Neural progenitor cell (in vitro differentiated cells): ENCODE measurements around the gene FBXL13. TPM values are rescaled to one million over a fixed set of nuclear protein-coding genes. Genes with fewer than 3 reads are reported as not detected.

Experiments used
- DNase-seq: peaks from one replicate; pipeline ENCODE4 v3.0.0-alpha.2; 2016; ENCODE audit warnings: low spot score
- H2AFZ ChIP-seq: fragments of 200-600 bp; sonication (generic); replicated peaks from 2 replicates; pipeline ENCODE4 v1.6.1; 2016; ENCODE audit warnings: antibody characterized with exemption
- H3F3A ChIP-seq: fragments of 200-600 bp; sonication (generic); 2 replicates; pipeline ENCODE4 v1.6.1; 2016; ENCODE audit warnings: antibody characterized with exemption, low read depth
- H3K27ac ChIP-seq: fragments of 200-600 bp; sonication (generic); 2 replicates; pipeline ENCODE4 v1.5.1; 2016; ENCODE audit warnings: mild to moderate bottlenecking
- H3K27me3 ChIP-seq: fragments of 200-600 bp; sonication (generic); 2 replicates; pipeline ENCODE4 v1.6.1; 2016; ENCODE audit warnings: mild to moderate bottlenecking, moderate library complexity
- H3K36me3 ChIP-seq: fragments of 200-600 bp; sonication (generic); 2 replicates; pipeline ENCODE4 v1.5.1; 2016
- H3K4me1 ChIP-seq: fragments of 200-600 bp; sonication (generic); 2 replicates; pipeline ENCODE4 v1.6.1; 2016; ENCODE audit warnings: mixed run types
- H3K4me2 ChIP-seq: fragments of 200-600 bp; sonication (generic); 2 replicates; pipeline ENCODE4 v1.6.1; 2016
- H3K4me3 ChIP-seq: fragments of 200-600 bp; sonication (generic); 2 replicates; pipeline ENCODE4 v1.5.1; 2016
- H3K79me2 ChIP-seq: fragments of 200-600 bp; sonication (generic); 2 replicates; pipeline ENCODE4 v1.6.1; 2016; ENCODE audit warnings: low read depth
- H3K9ac ChIP-seq: fragments of 200-600 bp; sonication (generic); 2 replicates; pipeline ENCODE4 v1.6.1; 2016
- H3K9me3 ChIP-seq: fragments of 200-600 bp; sonication (generic); 2 replicates; pipeline ENCODE4 v1.5.1; 2016; ENCODE audit warnings: low read depth
- H4K20me1 ChIP-seq: fragments of 200-600 bp; sonication (generic); 2 replicates; pipeline ENCODE4 v1.6.1; 2016; ENCODE audit warnings: low read depth
- H3K27ac Mint-ChIP-seq: 3 replicates; pipeline ENCODE4 v1.8.0; 2021; ENCODE audit warnings: mixed read lengths
- H3K27me3 Mint-ChIP-seq: 2 replicates; pipeline ENCODE4 v1.8.0; 2022; ENCODE audit warnings: low read depth, mild to moderate bottlenecking, inconsistent platforms, moderate library complexity, mixed read lengths; ENCODE audit not compliant: insufficient read depth
- H3K36me3 Mint-ChIP-seq: 3 replicates; pipeline ENCODE4 v1.8.0; 2021; ENCODE audit warnings: mixed read lengths
- H3K4me1 Mint-ChIP-seq: 3 replicates; pipeline ENCODE4 v1.8.0; 2021; ENCODE audit warnings: mixed read lengths
- H3K4me3 Mint-ChIP-seq: 3 replicates; pipeline ENCODE4 v1.8.0; 2021; ENCODE audit warnings: mild to moderate bottlenecking, moderate library complexity, mixed read lengths
- H3K9me3 Mint-ChIP-seq: 3 replicates; pipeline ENCODE4 v1.8.0; 2020; ENCODE audit warnings: mixed read lengths
- EZH2 ChIP-seq: fragments of 200-600 bp; sonication (generic); IDR thresholded peaks from 2 replicates; pipeline ENCODE4 v1.6.1; 2017; ENCODE audit warnings: antibody characterized with exemption, mild to moderate bottlenecking, moderate library complexity
- EZH2phosphoT487 ChIP-seq: fragments of 200-600 bp; sonication (generic); IDR thresholded peaks from 2 replicates; pipeline ENCODE4 v1.6.1; 2017; ENCODE audit warnings: antibody characterized with exemption
- total RNA-seq: library from RNA; depleted of rRNA; stranded (reverse); fragments of >200 nt; gene quantifications from 2 replicates; pipeline ENCODE4 v1.2.3, GENCODE V29; 2015; ENCODE audit warnings: low replicate concordance
- TF ChIP-seq, protein P1 (sequence below): fragments of 200-600 bp; sonication (generic); IDR thresholded peaks from 2 replicates; pipeline ENCODE4 v1.5.1; 2017; ENCODE audit warnings: antibody characterized with exemption, mild to moderate bottlenecking

FBXL13 gene
- total RNA-seq, 1 donor from 2014 or later, result 8.2 TPM

- H3K4me1 Mint-ChIP-seq, result peaks cover 4% of the 10 kb centered on the region
- no peaks in the 10 kb centered on the region for H3K79me2 ChIP-seq
- no peak overlapping the region for H2AFZ ChIP-seq
- H3K4me1 ChIP-seq, result peaks cover 4% of the 10 kb centered on the region
- no peaks in the 10 kb centered on the region for H3F3A ChIP-seq
- no peaks in the 10 kb centered on the region for H4K20me1 ChIP-seq
- TF ChIP-seq, protein P1, sequence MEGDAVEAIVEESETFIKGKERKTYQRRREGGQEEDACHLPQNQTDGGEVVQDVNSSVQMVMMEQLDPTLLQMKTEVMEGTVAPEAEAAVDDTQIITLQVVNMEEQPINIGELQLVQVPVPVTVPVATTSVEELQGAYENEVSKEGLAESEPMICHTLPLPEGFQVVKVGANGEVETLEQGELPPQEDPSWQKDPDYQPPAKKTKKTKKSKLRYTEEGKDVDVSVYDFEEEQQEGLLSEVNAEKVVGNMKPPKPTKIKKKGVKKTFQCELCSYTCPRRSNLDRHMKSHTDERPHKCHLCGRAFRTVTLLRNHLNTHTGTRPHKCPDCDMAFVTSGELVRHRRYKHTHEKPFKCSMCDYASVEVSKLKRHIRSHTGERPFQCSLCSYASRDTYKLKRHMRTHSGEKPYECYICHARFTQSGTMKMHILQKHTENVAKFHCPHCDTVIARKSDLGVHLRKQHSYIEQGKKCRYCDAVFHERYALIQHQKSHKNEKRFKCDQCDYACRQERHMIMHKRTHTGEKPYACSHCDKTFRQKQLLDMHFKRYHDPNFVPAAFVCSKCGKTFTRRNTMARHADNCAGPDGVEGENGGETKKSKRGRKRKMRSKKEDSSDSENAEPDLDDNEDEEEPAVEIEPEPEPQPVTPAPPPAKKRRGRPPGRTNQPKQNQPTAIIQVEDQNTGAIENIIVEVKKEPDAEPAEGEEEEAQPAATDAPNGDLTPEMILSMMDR, result no peak
- TF ChIP-seq EZH2, result no peak
- H3K9me3 Mint-ChIP-seq, result no peaks in the 10 kb centered on the region
- peaks cover 3% of the 10 kb centered on the region for H3K36me3 ChIP-seq
- no peak overlapping the region for H3K27ac Mint-ChIP-seq
- no peaks in the 10 kb centered on the region for H3K9me3 ChIP-seq
- H3K27ac ChIP-seq, result no peak overlapping the region
- DNase-seq, result no peak
- no peak overlapping the region for H3K9ac ChIP-seq
- no peak overlapping the region for H3K4me3 Mint-ChIP-seq
- no peak overlapping the region for H3K4me2 ChIP-seq
- H3K27me3 Mint-ChIP-seq, result no peaks in the 10 kb centered on the region
- H3K36me3 Mint-ChIP-seq, result peaks cover 12% of the 10 kb centered on the region
- no peaks in the 10 kb centered on the region for H3K27me3 ChIP-seq
- no peak overlapping the region for H3K4me3 ChIP-seq
Observed at GRCh38 chr7:103120362-103120761, 45.8 kb upstream of the FBXL13 start.

DNA sequence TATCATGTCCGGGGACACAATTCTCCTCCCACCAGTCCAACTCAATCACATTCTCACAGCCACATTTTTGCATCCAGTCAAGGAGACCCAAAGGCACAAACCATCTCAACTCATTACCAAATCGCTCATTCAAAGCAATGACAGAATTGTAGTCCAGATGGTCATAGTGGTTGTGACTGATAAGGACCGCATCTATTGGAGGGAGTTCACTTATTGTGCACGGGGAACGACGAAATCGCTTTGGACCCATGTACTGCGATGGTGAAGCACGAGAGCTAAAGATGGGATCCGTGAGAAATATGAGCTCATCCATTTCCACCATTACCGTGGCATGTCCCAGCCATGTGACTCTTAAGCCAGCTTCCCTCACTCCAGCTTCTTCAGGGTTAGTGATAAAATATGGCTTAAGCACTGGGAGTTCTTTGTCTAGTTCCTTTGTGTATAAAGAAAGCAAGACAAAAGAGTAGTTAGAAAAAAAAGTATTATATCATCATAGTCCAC lies 45.2 kb upstream of the FBXL13 start:
- Histone ChIP-seq H3F3A (no peaks in the 10 kb centered on the region), H3K4me3 (no peak overlapping the region), H3K4me2 (no peak overlapping the region), H3K9ac (no peak overlapping the region), H3K79me2 (no peaks in the 10 kb centered on the region), H3K4me1 (peaks cover 4% of the 10 kb centered on the region), H3K27me3 (no peaks in the 10 kb centered on the region), H3K9me3 (no peaks in the 10 kb centered on the region), H3K36me3 (no peaks in the 10 kb centered on the region), H3K27ac (no peak overlapping the region), H2AFZ (no peak overlapping the region), H4K20me1 (no peaks in the 10 kb centered on the region)
- H3K9me3 Mint-ChIP-seq, result no peaks in the 10 kb centered on the region
- peaks cover 4% of the 10 kb centered on the region for H3K4me1 Mint-ChIP-seq
- H3K27me3 Mint-ChIP-seq, result no peaks in the 10 kb centered on the region
- H3K36me3 Mint-ChIP-seq, result peaks cover 12% of the 10 kb centered on the region
- H3K27ac Mint-ChIP-seq, result no peak overlapping the region
- H3K4me3 Mint-ChIP-seq, result no peak overlapping the region
- DNase-seq, result peak; percentile 15
- no peak for TF ChIP-seq EZH2phosphoT487
- TF ChIP-seq, protein P1, result no peak

GRCh38 chr7:103117465-103117864 lies 42.9 kb upstream of the FBXL13 start:
- TF ChIP-seq EZH2phosphoT487 (no peak), EZH2 (no peak)
- TF ChIP-seq, protein P1, result no peak
- peaks cover 4% of the 10 kb centered on the region for H3K4me1 Mint-ChIP-seq
- H3K4me3 Mint-ChIP-seq, result no peak overlapping the region

More at GRCh38 chr7:103117465-103117864, 42.9 kb upstream of the FBXL13 start:
- Mint-ChIP-seq H3K36me3 (peaks cover 19% of the 10 kb centered on the region), H3K9me3 (no peaks in the 10 kb centered on the region), H3K27ac (no peak overlapping the region), H3K27me3 (no peaks in the 10 kb centered on the region)
- Histone ChIP-seq H3K27ac (no peak overlapping the region), H3K4me2 (no peak overlapping the region), H2AFZ (no peak overlapping the region), H3K9me3 (no peaks in the 10 kb centered on the region), H3F3A (no peaks in the 10 kb centered on the region), H3K79me2 (no peaks in the 10 kb centered on the region), H4K20me1 (no peaks in the 10 kb centered on the region), H3K9ac (no peak overlapping the region), H3K4me3 (no peak overlapping the region), H3K4me1 (peaks cover 4% of the 10 kb centered on the region), H3K36me3 (no peaks in the 10 kb centered on the region), H3K27me3 (no peaks in the 10 kb centered on the region)
- DNase-seq, result no peak
